Stimulated activated CD4-positive, alpha-beta T cell treated with anti-CD3 and anti-CD28 coated beads, Interleukin-1b, Interleukin-23, amount 100 ng/mL, for 48 hours (primary cell): ENCODE results near the gene SGSM1.
A peak's percentile ranks its signal among the peaks of the same experiment; 100 is the strongest.
"Not testable (repeated sequence)": the region's sequence is repeated elsewhere in the genome, so short reads cannot be mapped to it uniquely, and the experiment has no call there.

Source experiments
- DNase-seq: peaks from one replicate; pipeline ENCODE4 v3.0.0-alpha.2; 2020

SGSM1 gene

GRCh38 chr22:24905909-24906308, 99.9 kb downstream of the SGSM1 start:
- DNase-seq: no peak

GRCh38 chr22:24907101-24907500, 101.1 kb downstream of the SGSM1 start:
- DNase-seq: not testable (repeated sequence)

GRCh38 chr22:24920029-24920428, 114.0 kb downstream of the SGSM1 start:
- DNase-seq: no peak

- no peak for DNase-seq
These were observed 119.8 kb downstream of the SGSM1 start for GRCh38 chr22:24925586-24926427.

- DNase-seq: no peak
These were observed 120.4 kb downstream of the SGSM1 start for GRCh38 chr22:24926428-24926725.

GRCh38 chr22:24926849-24927579, 121.0 kb downstream of the SGSM1 start:
- no peak for DNase-seq

- DNase-seq: no peak
These were observed 122.3 kb downstream of the SGSM1 start for GRCh38 chr22:24928322-24928721.

GRCh38 chr22:24930678-24931077, 124.7 kb downstream of the SGSM1 start:
- no peak for DNase-seq

GRCh38 chr22:24935771-24936483, 129.9 kb downstream of the SGSM1 start:
- no peak for DNase-seq

- DNase-seq: no peak
These were observed 131.1 kb downstream of the SGSM1 start for GRCh38 chr22:24937114-24937513.

GRCh38 chr22:24938741-24939341, 132.8 kb downstream of the SGSM1 start:
- DNase-seq: no peak

GRCh38 chr22:24942301-24942700, 136.3 kb downstream of the SGSM1 start:
- DNase-seq: no peak

- no peak for DNase-seq
These were observed 138.4 kb downstream of the SGSM1 start for GRCh38 chr22:24944217-24944937.

- no peak for DNase-seq
These were observed 139.4 kb downstream of the SGSM1 start for GRCh38 chr22:24945430-24945829.

- DNase-seq: no peak
These were observed 141.4 kb downstream of the SGSM1 start for GRCh38 chr22:24947383-24947782.

GRCh38 chr22:24947881-24948280, 141.9 kb downstream of the SGSM1 start:
- DNase-seq: no peak

- no peak for DNase-seq
These were observed 142.6 kb downstream of the SGSM1 start for GRCh38 chr22:24948356-24949202.

- DNase-seq: no peak
These were observed 144.4 kb downstream of the SGSM1 start for GRCh38 chr22:24950272-24950902.

GRCh38 chr22:24951942-24952836, 146.2 kb downstream of the SGSM1 start, which contains the start of gene KIAA1671:
KIAA1671 (plus strand) TSS chr22:24952716; CDS start chr22:25028000, 75,284 bp downstream.
- DNase-seq: peak; percentile 84

- no peak for DNase-seq
These were observed 146.9 kb downstream of the SGSM1 start for GRCh38 chr22:24952837-24953383.
